ENCODE results near the gene ZNF566.

DNA sequence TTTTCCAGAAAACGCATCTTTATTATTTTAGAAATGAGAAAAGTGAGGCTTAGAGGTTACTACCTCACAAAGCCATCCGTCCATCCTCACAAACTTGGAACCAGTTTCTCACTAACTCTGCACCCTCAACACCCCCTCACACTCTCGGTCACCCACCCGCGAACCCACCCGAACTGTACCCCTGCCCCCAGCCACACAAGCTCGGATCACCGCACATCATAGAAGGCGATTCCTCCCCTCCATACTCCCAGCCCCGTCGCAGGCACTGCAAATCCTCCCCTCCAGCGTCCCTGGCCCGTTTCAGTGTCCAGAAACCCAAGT lies 38.5 kb upstream of the ZNF566 start:
- TF ChIP-seq CTCF (IDR thresholded peaks at IDR 0.05; ENCODE audit: low read length) = no peak
- no peak for TF ChIP-seq EZH2 (IDR thresholded peaks at IDR 0.05; ENCODE audit: borderline replicate concordance, low read length)

All from OCI-LY1 (cell line).